ENCODE measurements around the gene RXFP1. TPM values are rescaled to one million over a fixed set of nuclear protein-coding genes. Genes with fewer than 3 reads are reported as not detected.

Gene RXFP1
- total RNA-seq, 1 donor from 2014 or later: 6.9 TPM

GRCh38 chr4:158527516-158527915 lies 5.8 kb downstream of the RXFP1 start:
- Histone ChIP-seq H3K27ac (no peak overlapping the region), H3K4me1 (no peaks in the 10 kb centered on the region), H3K36me3 (no peaks in the 10 kb centered on the region), H3K27me3 (ENCODE audit: low read depth) (no peaks in the 10 kb centered on the region), H3K4me3 (no peak overlapping the region), H3K9me3 (no peaks in the 10 kb centered on the region)
- intact Hi-C loops (cut with DNase I): no loop called here
- DNase-seq (no peak), ATAC-seq (no peak)
- TF ChIP-seq CTCF (IDR thresholded peaks at IDR 0.05): no peak

- Histone ChIP-seq H3K9me3 (no peaks in the 10 kb centered on the region), H3K27ac (no peak overlapping the region), H3K27me3 (ENCODE audit: low read depth) (no peaks in the 10 kb centered on the region), H3K36me3 (no peaks in the 10 kb centered on the region), H3K4me3 (no peak overlapping the region), H3K4me1 (no peaks in the 10 kb centered on the region)
- TF ChIP-seq CTCF (IDR thresholded peaks at IDR 0.05): no peak
- DNase-seq (no peak), ATAC-seq (no peak)
- intact Hi-C loops (cut with DNase I): no loop called here
These were observed 7.8 kb downstream of the RXFP1 start for GRCh38 chr4:158529505-158529904.

- Histone ChIP-seq H3K4me3 (no peak overlapping the region), H3K27me3 (ENCODE audit: low read depth) (no peaks in the 10 kb centered on the region), H3K36me3 (no peaks in the 10 kb centered on the region), H3K27ac (no peak overlapping the region), H3K4me1 (no peaks in the 10 kb centered on the region), H3K9me3 (no peaks in the 10 kb centered on the region)
- ATAC-seq: no peak
- no peak for DNase-seq
- TF ChIP-seq CTCF (IDR thresholded peaks at IDR 0.05): no peak
- intact Hi-C loops (cut with DNase I): no loop called here
These were observed 8.7 kb downstream of the RXFP1 start for GRCh38 chr4:158530381-158530780.

GRCh38 chr4:158530898-158531297 lies 9.2 kb downstream of the RXFP1 start:
- no peaks in the 10 kb centered on the region for H3K27me3 ChIP-seq (ENCODE audit: low read depth)
- ATAC-seq: no peak

GRCh38 chr4:158532556-158533231 lies 11.0 kb downstream of the RXFP1 start:
- H3K4me1 ChIP-seq: no peaks in the 10 kb centered on the region

More at GRCh38 chr4:158530898-158531297, 9.2 kb downstream of the RXFP1 start:
- H3K36me3 ChIP-seq: no peaks in the 10 kb centered on the region
- no peak for TF ChIP-seq CTCF (IDR thresholded peaks at IDR 0.05)
- no peaks in the 10 kb centered on the region for H3K9me3 ChIP-seq
- no peak overlapping the region for H3K27ac ChIP-seq
- H3K4me1 ChIP-seq: no peaks in the 10 kb centered on the region
- H3K4me3 ChIP-seq: no peak overlapping the region
- intact Hi-C loops (cut with DNase I): no loop called here
- DNase-seq: no peak

More at GRCh38 chr4:158532556-158533231, 11.0 kb downstream of the RXFP1 start:
- Histone ChIP-seq H3K9me3 (no peaks in the 10 kb centered on the region), H3K27ac (no peak overlapping the region), H3K36me3 (no peaks in the 10 kb centered on the region), H3K4me3 (no peak overlapping the region), H3K27me3 (ENCODE audit: low read depth) (no peaks in the 10 kb centered on the region)
- no peak for ATAC-seq
- DNase-seq: no peak
- intact Hi-C loops (cut with DNase I): no loop called here
- TF ChIP-seq CTCF (IDR thresholded peaks at IDR 0.05): no peak

Data from lower lobe of right lung (tissue), 2 donors.